Measurements from ENCODE around the gene NOL7. TPM values are rescaled to one million over a fixed set of nuclear protein-coding genes. Genes with fewer than 3 reads are reported as not detected.

NOL7 gene
- total and polyA plus RNA-seq, 9 of the 15 experiments (the other 6 are each of a cell fraction or from before 2014, with no cell fraction given): 19.4 to 235 (median 157) TPM

GRCh38 chr6:13655700-13656099, 40.6 kb downstream of the NOL7 start:
- Histone ChIP-seq H3K9me3 (replicated peaks; ENCODE audit: control insufficient read depth, insufficient read depth, low read depth, low read length) (no peaks in the 10 kb centered on the region), H3K27ac (ENCODE audit: extremely low read depth, low read depth, low read length) (no peak overlapping the region), H3K9me1 (ENCODE audit: control insufficient read depth, insufficient read depth, low read length) (no peaks in the 10 kb centered on the region), H3K36me3 (ENCODE audit: control insufficient read depth, insufficient read depth, low read length) (peaks cover 46% of the 10 kb centered on the region), H3K4me1 (replicated peaks in 1 of 2; ENCODE audit: control insufficient read depth in 2 of 2, insufficient read depth in 2 of 2, low read length in 2 of 2) (peaks cover 4 to 11% of the 10 kb centered on the region in 2 experiments; a peak in 4 of 5 replicates), H3K9ac (ENCODE audit: insufficient read depth in 1 of 2, low read depth in 2 of 2, low read length in 2 of 2) (no peak overlapping the region), H3K27me3 (ENCODE audit: control insufficient read depth in 2 of 2, insufficient read depth in 2 of 2, low read length in 2 of 2) (no peaks in the 10 kb centered on the region), H3K4me2 (ENCODE audit: insufficient read depth, low read length) (no peak overlapping the region), H3K79me2 (ENCODE audit: control insufficient read depth, insufficient read depth, low read length) (peaks cover 82% of the 10 kb centered on the region), H3K4me3 (no peak overlapping the region), H2AFZ (ENCODE audit: low read depth, low read length) (no peak overlapping the region), H4K20me1 (replicated peaks; ENCODE audit: control insufficient read depth, insufficient read depth, low read length) (no peaks in the 10 kb centered on the region)
- WGBS (ENCODE audit: insufficient coverage, low coverage, missing lambda C conversion rate): 69% methylated on average over 1 of the region's 1 CpG
- POLR2A ChIA-PET: interaction anchor here (1.0 to 2.3 kb wide), 3 partner anchors 40 to 81 kb away, joined by 3 to 4 read pairs (median 3); partner anchors contain the start of gene SIRT5
- CTCF ChIA-PET (ENCODE audit: low intra/inter-chr PET ratio): no interaction called here
- in situ Hi-C loops (cut with MboI) (no loop called here), intact Hi-C loops (cut with micrococcal nuclease) (no loop called here)
- BruUV-seq (replicated peaks): no TSS peak
- TF ChIP-seq SREBF1 (IDR thresholded peaks at IDR 0.05; ENCODE audit: borderline replicate concordance, low read depth, low read length): no peak
- TF ChIP-seq ZBTB40 (IDR thresholded peaks at IDR 0.05): peak; percentile 24; the same call in 1 of the 2 replicates
- no peak for TF ChIP-seq ZBTB40 (CRISPR knock-in tag; IDR thresholded peaks at IDR 0.05)
- TF ChIP-seq POLR2AphosphoS2 (IDR thresholded peaks at IDR 0.05; ENCODE audit: low read length): no peak
- no peak for ATAC-seq
- no peak for FAIRE-seq
- DNase-seq (ENCODE audit: extremely low read depth in 1 of 4, low spot score in 3 of 4): no peak
